ENCODE results near the gene TMEM245.

The TMEM245 gene

GRCh38 chr9:109035684-109036423 lies 83.9 kb downstream of the TMEM245 start:
- Histone ChIP-seq H3K27me3 (replicated peaks; ENCODE audit: control insufficient read depth, insufficient read depth, low read length, poor library complexity, severe bottlenecking) (no peaks in the 10 kb centered on the region), H3K36me3 (ENCODE audit: control insufficient read depth, insufficient read depth, low read length) (peaks cover 27% of the 10 kb centered on the region), H3K4me3 (ENCODE audit: insufficient read depth, low read depth, low read length, poor library complexity, severe bottlenecking) (no peak overlapping the region), H3K9me3 (ENCODE audit: control insufficient read depth, low read length) (no peaks in the 10 kb centered on the region), H3K4me1 (ENCODE audit: control insufficient read depth, insufficient read depth, low read length, poor library complexity, severe bottlenecking) (no peaks in the 10 kb centered on the region), H3K27ac (ENCODE audit: insufficient read depth, low read length, poor library complexity, severe bottlenecking) (no peak overlapping the region)
- no peak for DNase-seq

- Histone ChIP-seq H3K4me1 (ENCODE audit: control insufficient read depth, insufficient read depth, low read length, poor library complexity, severe bottlenecking) (no peaks in the 10 kb centered on the region), H3K9me3 (ENCODE audit: control insufficient read depth, low read length) (no peaks in the 10 kb centered on the region), H3K36me3 (ENCODE audit: control insufficient read depth, insufficient read depth, low read length) (peaks cover 24% of the 10 kb centered on the region), H3K27me3 (replicated peaks; ENCODE audit: control insufficient read depth, insufficient read depth, low read length, poor library complexity, severe bottlenecking) (no peaks in the 10 kb centered on the region), H3K4me3 (ENCODE audit: insufficient read depth, low read depth, low read length, poor library complexity, severe bottlenecking) (no peak overlapping the region), H3K27ac (ENCODE audit: insufficient read depth, low read length, poor library complexity, severe bottlenecking) (no peak overlapping the region)
- DNase-seq: no peak
Observed at GRCh38 chr9:109033941-109034700, 85.6 kb downstream of the TMEM245 start.

- peaks cover 21% of the 10 kb centered on the region for H3K36me3 ChIP-seq (ENCODE audit: control insufficient read depth, insufficient read depth, low read length)
- no peaks in the 10 kb centered on the region for H3K27me3 ChIP-seq (replicated peaks; ENCODE audit: control insufficient read depth, insufficient read depth, low read length, poor library complexity, severe bottlenecking)
- H3K27ac ChIP-seq (ENCODE audit: insufficient read depth, low read length, poor library complexity, severe bottlenecking): no peak overlapping the region
- H3K9me3 ChIP-seq (ENCODE audit: control insufficient read depth, low read length): no peaks in the 10 kb centered on the region
- H3K4me3 ChIP-seq (ENCODE audit: insufficient read depth, low read depth, low read length, poor library complexity, severe bottlenecking): no peak overlapping the region
- DNase-seq: no peak
- no peaks in the 10 kb centered on the region for H3K4me1 ChIP-seq (ENCODE audit: control insufficient read depth, insufficient read depth, low read length, poor library complexity, severe bottlenecking)
Observed at GRCh38 chr9:109031241-109031640, 88.5 kb downstream of the TMEM245 start.

- DNase-seq: no peak
- H3K36me3 ChIP-seq (ENCODE audit: control insufficient read depth, insufficient read depth, low read length): peaks cover 20% of the 10 kb centered on the region
- no peak overlapping the region for H3K27ac ChIP-seq (ENCODE audit: insufficient read depth, low read length, poor library complexity, severe bottlenecking)
- H3K4me3 ChIP-seq (ENCODE audit: insufficient read depth, low read depth, low read length, poor library complexity, severe bottlenecking): no peak overlapping the region
- no peaks in the 10 kb centered on the region for H3K4me1 ChIP-seq (ENCODE audit: control insufficient read depth, insufficient read depth, low read length, poor library complexity, severe bottlenecking)
- no peaks in the 10 kb centered on the region for H3K27me3 ChIP-seq (replicated peaks; ENCODE audit: control insufficient read depth, insufficient read depth, low read length, poor library complexity, severe bottlenecking)
- no peaks in the 10 kb centered on the region for H3K9me3 ChIP-seq (ENCODE audit: control insufficient read depth, low read length)
Observed at GRCh38 chr9:109030426-109030825, 89.3 kb downstream of the TMEM245 start.

- Histone ChIP-seq H3K9me3 (ENCODE audit: control insufficient read depth, low read length) (no peaks in the 10 kb centered on the region), H3K4me1 (ENCODE audit: control insufficient read depth, insufficient read depth, low read length, poor library complexity, severe bottlenecking) (no peaks in the 10 kb centered on the region), H3K4me3 (ENCODE audit: insufficient read depth, low read depth, low read length, poor library complexity, severe bottlenecking) (no peak overlapping the region), H3K27ac (ENCODE audit: insufficient read depth, low read length, poor library complexity, severe bottlenecking) (no peak overlapping the region), H3K27me3 (replicated peaks; ENCODE audit: control insufficient read depth, insufficient read depth, low read length, poor library complexity, severe bottlenecking) (no peaks in the 10 kb centered on the region), H3K36me3 (ENCODE audit: control insufficient read depth, insufficient read depth, low read length) (peaks cover 10% of the 10 kb centered on the region)
- no peak for DNase-seq
Observed at GRCh38 chr9:109028457-109028856, 91.3 kb downstream of the TMEM245 start.

GRCh38 chr9:109027176-109027575 lies 92.6 kb downstream of the TMEM245 start:
- no peaks in the 10 kb centered on the region for H3K36me3 ChIP-seq (ENCODE audit: control insufficient read depth, insufficient read depth, low read length)
- DNase-seq: no peak
- H3K4me3 ChIP-seq (ENCODE audit: insufficient read depth, low read depth, low read length, poor library complexity, severe bottlenecking): no peak overlapping the region
- H3K9me3 ChIP-seq (ENCODE audit: control insufficient read depth, low read length): no peaks in the 10 kb centered on the region
- no peak overlapping the region for H3K27ac ChIP-seq (ENCODE audit: insufficient read depth, low read length, poor library complexity, severe bottlenecking)
- no peaks in the 10 kb centered on the region for H3K4me1 ChIP-seq (ENCODE audit: control insufficient read depth, insufficient read depth, low read length, poor library complexity, severe bottlenecking)
- no peaks in the 10 kb centered on the region for H3K27me3 ChIP-seq (replicated peaks; ENCODE audit: control insufficient read depth, insufficient read depth, low read length, poor library complexity, severe bottlenecking)

- H3K4me3 ChIP-seq (ENCODE audit: insufficient read depth, low read depth, low read length, poor library complexity, severe bottlenecking): no peak overlapping the region
- no peaks in the 10 kb centered on the region for H3K36me3 ChIP-seq (ENCODE audit: control insufficient read depth, insufficient read depth, low read length)
- H3K27ac ChIP-seq (ENCODE audit: insufficient read depth, low read length, poor library complexity, severe bottlenecking): no peak overlapping the region
Observed at GRCh38 chr9:109026306-109026705, 93.4 kb downstream of the TMEM245 start.

GRCh38 chr9:109022873-109023272 lies 96.9 kb downstream of the TMEM245 start:
- Histone ChIP-seq H3K27me3 (replicated peaks; ENCODE audit: control insufficient read depth, insufficient read depth, low read length, poor library complexity, severe bottlenecking) (no peaks in the 10 kb centered on the region), H3K4me3 (ENCODE audit: insufficient read depth, low read depth, low read length, poor library complexity, severe bottlenecking) (no peak overlapping the region), H3K4me1 (ENCODE audit: control insufficient read depth, insufficient read depth, low read length, poor library complexity, severe bottlenecking) (no peaks in the 10 kb centered on the region), H3K36me3 (ENCODE audit: control insufficient read depth, insufficient read depth, low read length) (no peaks in the 10 kb centered on the region), H3K27ac (ENCODE audit: insufficient read depth, low read length, poor library complexity, severe bottlenecking) (no peak overlapping the region), H3K9me3 (ENCODE audit: control insufficient read depth, low read length) (no peaks in the 10 kb centered on the region)
- DNase-seq: no peak

More at GRCh38 chr9:109026306-109026705, 93.4 kb downstream of the TMEM245 start:
- Histone ChIP-seq H3K9me3 (ENCODE audit: control insufficient read depth, low read length) (no peaks in the 10 kb centered on the region), H3K27me3 (replicated peaks; ENCODE audit: control insufficient read depth, insufficient read depth, low read length, poor library complexity, severe bottlenecking) (no peaks in the 10 kb centered on the region), H3K4me1 (ENCODE audit: control insufficient read depth, insufficient read depth, low read length, poor library complexity, severe bottlenecking) (no peaks in the 10 kb centered on the region)
- no peak for DNase-seq

- no peak overlapping the region for H3K4me3 ChIP-seq (ENCODE audit: insufficient read depth, low read depth, low read length, poor library complexity, severe bottlenecking)
- no peak overlapping the region for H3K27ac ChIP-seq (ENCODE audit: insufficient read depth, low read length, poor library complexity, severe bottlenecking)
- H3K27me3 ChIP-seq (replicated peaks; ENCODE audit: control insufficient read depth, insufficient read depth, low read length, poor library complexity, severe bottlenecking): no peaks in the 10 kb centered on the region
- no peaks in the 10 kb centered on the region for H3K9me3 ChIP-seq (ENCODE audit: control insufficient read depth, low read length)
- H3K4me1 ChIP-seq (ENCODE audit: control insufficient read depth, insufficient read depth, low read length, poor library complexity, severe bottlenecking): no peaks in the 10 kb centered on the region
- DNase-seq: no peak
- H3K36me3 ChIP-seq (ENCODE audit: control insufficient read depth, insufficient read depth, low read length): no peaks in the 10 kb centered on the region
Observed at GRCh38 chr9:109020581-109021511, 98.9 kb downstream of the TMEM245 start.
